GM19099 (cell line): ENCODE results near the gene STAT2.

Experiments
- POLR2A ChIP-seq: IDR thresholded peaks from 3 replicates; pipeline ENCODE4 v1.6.1; 2011; ENCODE audit warnings: low read depth; ENCODE audit not compliant: insufficient read length; ENCODE audit errors: extremely low read depth

The STAT2 gene

DNA sequence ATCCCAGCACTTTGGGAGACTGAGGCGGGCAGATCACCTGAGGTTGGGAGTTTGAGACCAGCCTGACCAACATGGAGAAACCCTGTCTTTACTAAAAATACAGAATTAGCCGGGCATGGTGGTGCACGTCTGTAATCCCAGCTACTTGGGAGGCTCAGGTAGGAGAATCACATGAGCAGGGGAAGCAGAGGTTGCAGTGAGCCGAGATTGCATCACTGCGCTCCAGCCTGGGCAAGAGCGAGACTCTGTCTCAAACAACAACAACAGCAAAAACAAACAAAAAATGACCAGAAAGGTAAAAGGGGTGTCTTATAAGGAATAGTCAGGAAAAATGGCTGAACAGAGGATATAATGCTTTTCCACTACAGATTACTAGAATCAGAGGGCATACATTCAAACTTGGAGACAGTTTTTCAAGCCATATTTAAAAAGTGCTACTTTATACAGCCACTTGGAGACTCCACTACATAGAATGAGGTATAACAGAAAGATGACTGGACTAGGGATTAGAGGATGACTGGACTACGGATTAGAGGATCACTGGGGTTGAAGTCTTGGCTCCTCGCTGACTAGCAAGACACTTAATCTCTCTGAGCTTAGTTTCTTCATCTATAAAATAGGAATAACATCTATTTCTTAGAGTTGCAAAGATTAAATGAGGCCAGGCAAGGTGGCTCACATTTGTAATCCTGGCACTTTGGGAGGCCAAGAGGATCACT, 54.9 kb downstream of the STAT2 start:
- TF ChIP-seq POLR2A, result no peak

DNA sequence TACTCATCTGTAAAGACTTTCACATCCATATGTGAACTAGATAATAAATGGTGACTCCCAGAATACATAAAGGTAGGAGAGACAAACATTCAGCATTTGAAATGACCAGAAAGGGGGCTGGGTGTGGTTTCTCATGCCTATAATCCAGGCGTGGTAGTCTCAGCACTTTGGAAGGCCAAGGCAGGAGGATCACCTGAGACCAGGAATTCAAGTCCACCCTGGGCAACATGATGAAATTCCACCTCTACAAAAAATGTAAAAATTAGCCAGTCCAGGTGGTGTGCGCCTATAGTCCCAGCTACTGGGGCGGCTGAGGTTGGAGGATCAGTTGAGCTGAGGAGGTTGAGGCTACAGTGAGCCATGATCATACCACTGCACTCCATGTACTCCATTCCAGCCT, 55.6 kb downstream of the STAT2 start:
- no peak for TF ChIP-seq POLR2A

DNA sequence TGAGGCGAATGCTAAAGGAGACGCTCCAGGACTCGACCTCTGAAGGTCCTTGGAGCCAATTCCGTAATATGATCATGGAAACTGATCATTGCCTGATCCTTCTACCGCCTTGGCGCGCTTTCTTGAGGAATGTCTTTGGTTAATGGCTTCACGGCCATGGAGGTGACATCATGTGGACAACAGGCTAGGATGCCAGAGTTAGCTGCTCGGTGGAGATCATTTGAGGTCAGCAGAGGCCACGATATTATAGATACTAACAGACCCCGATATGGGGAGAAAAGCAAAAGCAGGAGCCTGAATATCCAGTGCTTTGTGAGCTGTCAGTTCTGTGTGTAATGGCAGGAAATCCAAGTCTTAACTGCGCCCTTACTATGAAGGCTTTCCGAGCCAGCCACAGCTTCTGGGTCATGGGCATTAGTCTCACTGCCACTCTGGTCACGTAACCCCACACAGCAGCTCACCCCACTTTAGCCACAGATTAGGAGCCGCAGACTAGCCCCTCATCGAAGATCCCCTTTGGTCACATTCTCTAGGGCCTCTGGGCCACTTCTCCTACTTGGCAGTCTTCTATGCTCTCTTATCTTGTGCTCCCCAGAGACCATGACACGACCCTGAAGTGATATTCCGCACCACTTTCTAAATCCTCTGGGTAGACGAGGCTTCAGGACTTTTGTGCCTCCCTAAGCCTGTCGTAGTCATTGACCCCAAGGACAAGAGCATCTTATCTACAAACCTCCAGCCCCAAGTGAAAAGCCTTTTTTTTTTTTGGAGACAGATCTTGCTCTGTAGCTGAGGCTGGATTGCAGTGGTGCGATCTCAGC, 59.1 kb downstream of the STAT2 start:
- no peak for TF ChIP-seq POLR2A

DNA sequence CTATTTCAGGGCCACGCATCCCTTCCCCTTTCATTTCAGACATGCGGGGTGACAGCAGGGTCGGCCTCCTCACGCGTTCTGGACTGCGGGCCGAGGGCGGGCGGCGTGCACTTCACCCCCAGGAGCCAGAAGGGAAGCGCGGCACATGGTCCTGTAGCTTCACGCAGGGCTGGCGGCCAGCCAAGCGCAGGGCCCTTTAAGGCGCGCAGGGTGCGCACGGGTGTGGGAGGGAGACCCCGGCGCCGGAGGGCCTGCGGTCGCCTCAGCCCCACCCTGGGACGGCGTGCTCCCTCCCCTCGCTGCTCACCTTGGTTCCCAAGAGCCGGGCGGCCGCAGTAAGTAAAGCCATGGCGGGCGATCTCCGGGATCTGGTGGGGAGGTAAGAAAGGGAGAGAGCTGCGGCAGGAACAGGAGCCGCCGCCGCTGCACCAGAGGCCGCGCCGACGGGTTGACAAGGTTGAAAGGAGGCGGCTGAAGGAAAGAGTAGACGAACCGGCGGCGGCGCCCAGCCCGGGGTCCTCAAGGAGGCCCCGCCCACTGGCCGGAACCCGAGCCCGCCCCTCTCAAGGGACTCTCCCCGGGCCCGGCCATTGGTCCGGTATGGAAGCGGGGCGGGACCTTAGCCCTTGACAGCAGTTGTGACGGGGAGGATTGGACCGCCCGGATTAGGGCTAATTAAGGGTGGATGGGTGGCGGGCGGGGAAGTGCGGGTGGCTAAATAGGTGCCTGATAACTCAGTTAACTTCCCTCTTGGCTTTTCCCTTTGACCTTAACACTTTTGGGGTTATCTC, 59.9 kb downstream of the STAT2 start, which contains the start of gene CS:
CS (minus strand) TSS at position 478 of the 791 bp plus-strand sequence; CDS start at position 349, 129 bp downstream.
- peak; percentile 81 for TF ChIP-seq POLR2A

DNA sequence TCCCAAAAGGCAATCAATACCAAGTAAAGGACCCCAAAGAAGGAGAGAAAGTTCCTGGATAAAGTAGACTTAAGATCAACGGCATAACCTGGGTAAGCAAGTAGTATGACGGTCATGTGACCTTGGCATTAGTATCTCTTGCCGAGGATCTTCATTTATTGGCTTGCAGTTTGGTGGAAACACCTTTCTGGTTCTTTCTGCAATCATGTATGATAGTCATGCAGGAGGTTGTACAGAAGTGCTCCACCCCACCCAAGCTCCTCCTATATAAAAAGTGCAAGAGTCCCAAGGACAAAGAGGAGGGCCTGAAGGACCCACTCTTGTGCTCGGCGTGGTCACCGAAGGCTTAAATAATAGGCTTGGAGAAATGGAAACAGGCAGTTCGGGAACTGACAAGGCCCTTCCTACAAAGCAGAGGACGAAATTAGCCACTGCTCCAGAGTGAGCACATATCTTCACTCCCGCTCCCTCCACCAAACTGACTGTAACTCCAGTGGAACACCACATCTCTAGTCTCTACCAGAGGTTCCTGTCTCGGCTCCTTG, 60.5 kb downstream of the STAT2 start:
- no peak for TF ChIP-seq POLR2A

DNA sequence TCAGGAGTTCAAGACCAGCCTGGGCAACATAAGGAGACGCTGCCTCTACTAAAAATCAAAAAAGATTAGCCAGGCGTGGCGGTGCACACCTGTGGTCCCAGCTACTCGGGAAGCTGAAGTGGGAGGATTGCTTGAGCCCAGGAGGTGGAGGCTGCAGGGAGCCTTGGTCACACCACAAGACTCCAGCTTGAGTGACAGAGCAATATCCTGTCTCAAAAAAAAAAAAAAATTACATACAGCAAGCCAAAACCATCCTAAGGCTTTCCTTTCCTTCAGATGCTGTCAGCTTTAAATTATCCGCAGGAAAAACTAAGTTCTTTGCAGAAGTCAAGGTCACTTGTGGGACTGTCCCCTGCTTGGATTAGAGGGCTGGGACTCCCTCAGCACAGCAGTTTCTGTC, 61.1 kb downstream of the STAT2 start:
- no peak for TF ChIP-seq POLR2A

DNA sequence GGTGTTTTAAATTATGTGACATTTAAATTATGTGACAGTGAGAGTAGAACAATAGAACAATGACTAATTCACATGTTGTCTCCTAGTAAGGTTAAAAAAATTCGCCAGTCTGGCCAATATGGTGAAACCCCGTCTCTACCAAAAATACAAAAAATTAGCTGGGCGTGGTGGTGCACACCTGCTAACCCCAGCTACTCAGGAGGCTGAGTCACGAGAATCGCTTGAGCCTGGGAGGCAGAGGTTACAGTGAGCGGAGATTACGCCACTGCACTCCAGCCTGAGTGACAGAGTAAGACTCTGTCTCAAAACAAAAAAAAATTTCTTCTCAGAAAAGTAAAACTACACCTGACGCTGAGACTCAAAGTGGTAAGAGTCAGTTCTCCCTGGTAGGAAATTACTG, 62.5 kb downstream of the STAT2 start:
- no peak for TF ChIP-seq POLR2A

DNA sequence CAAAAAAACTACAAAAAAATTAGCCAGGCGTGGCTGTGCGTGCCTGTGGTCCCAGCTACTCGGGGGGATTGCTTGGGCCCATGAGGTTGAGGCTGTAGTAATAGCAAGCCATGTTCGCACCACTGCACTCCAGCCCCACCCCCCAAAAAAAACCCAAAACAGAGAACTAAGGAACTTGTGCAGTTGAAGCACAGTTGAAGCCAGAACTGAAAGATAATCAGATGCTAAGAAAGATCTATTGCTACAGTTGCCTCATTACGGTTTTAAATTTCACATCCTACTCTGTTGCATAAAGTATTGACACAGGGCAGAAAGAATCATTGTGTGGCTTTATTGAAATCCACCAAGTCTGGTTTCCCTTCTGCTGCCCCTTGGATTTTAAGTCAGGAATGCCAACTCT, 63.6 kb downstream of the STAT2 start:
- no peak for TF ChIP-seq POLR2A

DNA sequence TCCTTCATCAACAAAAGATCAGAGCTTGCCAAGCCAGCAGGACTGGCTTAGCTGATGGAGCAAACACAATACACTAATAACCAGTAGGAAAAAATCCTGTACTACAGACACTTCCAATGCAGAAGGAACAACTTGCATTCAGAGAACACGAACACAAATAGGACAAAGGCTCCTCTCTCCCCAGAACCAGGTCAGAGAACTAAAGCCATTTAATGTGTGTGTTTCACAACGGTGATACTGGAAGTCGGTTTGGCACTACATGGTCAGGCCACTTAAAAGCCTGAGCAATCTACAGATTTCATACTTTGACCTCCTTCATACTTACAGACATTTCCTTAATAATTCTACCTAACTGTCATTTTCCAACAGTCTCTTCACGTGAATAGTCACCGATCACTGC, 66.1 kb downstream of the STAT2 start:
- TF ChIP-seq POLR2A, result no peak
